Activated naive CD4-positive, alpha-beta T cell treated with anti-CD3 and anti-CD28 coated beads, Interleukin-2, amount 10 ng/mL, durations not matched to agents 7 days and 5 days (primary cell): ENCODE measurements around the gene USP14.
A peak's percentile ranks its signal among the peaks of the same experiment; 100 is the strongest.
"Not testable (repeated sequence)": the region's sequence is repeated elsewhere in the genome, so short reads cannot be mapped to it uniquely, and the experiment has no call there.

Source experiments
- CTCF ChIA-PET: fragments of 350-600 bp; sonication (Branson Sonifier 250); formaldehyde crosslinking; loops from one replicate; lab custom pipeline; 2021; ENCODE audit warnings: antibody characterized with exemption; lab: Charles Lee
- DNase-seq: peaks from one replicate; pipeline ENCODE4 v3.0.0-alpha.2; 2020
- H3K27ac Mint-ChIP-seq: one replicate; pipeline ENCODE4 v1.8.0; 2021; ENCODE audit warnings: mild to moderate bottlenecking, moderate library complexity, mixed read lengths
- H3K27me3 Mint-ChIP-seq: one replicate; pipeline ENCODE4 v1.8.0; 2021; ENCODE audit warnings: mild to moderate bottlenecking, mixed read lengths
- H3K36me3 Mint-ChIP-seq: one replicate; pipeline ENCODE4 v1.8.0; 2021; ENCODE audit warnings: mixed read lengths
- H3K4me1 Mint-ChIP-seq: one replicate; pipeline ENCODE4 v1.8.0; 2021; ENCODE audit warnings: mixed read lengths
- H3K4me3 Mint-ChIP-seq: one replicate; pipeline ENCODE4 v1.8.0; 2021; ENCODE audit warnings: mild to moderate bottlenecking, moderate library complexity, mixed read lengths
- H3K9me3 Mint-ChIP-seq: one replicate; pipeline ENCODE4 v1.8.0; 2021; ENCODE audit warnings: mixed read lengths

The USP14 gene

GRCh38 chr18:142624-143296 lies 15.6 kb upstream of the USP14 start:
- H3K4me3 Mint-ChIP-seq, H3K27me3 Mint-ChIP-seq, CTCF ChIA-PET, H3K36me3 Mint-ChIP-seq, H3K9me3 Mint-ChIP-seq, DNase-seq, H3K27ac Mint-ChIP-seq, H3K4me1 Mint-ChIP-seq: not testable (repeated sequence)

GRCh38 chr18:148841-149240 lies 9.5 kb upstream of the USP14 start:
- CTCF ChIA-PET: no interaction called here
- H3K36me3 Mint-ChIP-seq: no peaks in the 10 kb centered on the region
- H3K4me1 Mint-ChIP-seq: no peaks in the 10 kb centered on the region
- H3K9me3 Mint-ChIP-seq: no peaks in the 10 kb centered on the region
- no peak overlapping the region for H3K4me3 Mint-ChIP-seq
- H3K27me3 Mint-ChIP-seq: peaks cover 28% of the 10 kb centered on the region
- H3K27ac Mint-ChIP-seq: no peak overlapping the region
- DNase-seq: no peak

- CTCF ChIA-PET: no interaction called here
- DNase-seq: no peak
- Mint-ChIP-seq H3K27ac (no peak overlapping the region), H3K4me3 (no peak overlapping the region), H3K36me3 (no peaks in the 10 kb centered on the region), H3K9me3 (no peaks in the 10 kb centered on the region), H3K4me1 (peaks cover 5% of the 10 kb centered on the region), H3K27me3 (peaks cover 20% of the 10 kb centered on the region)
Observed at GRCh38 chr18:154151-154550, 4.2 kb upstream of the USP14 start.

GRCh38 chr18:155688-156087 lies 2.7 kb upstream of the USP14 start:
- no peak overlapping the region for H3K4me3 Mint-ChIP-seq
- no peak for DNase-seq
- H3K36me3 Mint-ChIP-seq: peaks cover 4% of the 10 kb centered on the region
- H3K4me1 Mint-ChIP-seq: peaks cover 18% of the 10 kb centered on the region
- CTCF ChIA-PET: no interaction called here
- H3K27ac Mint-ChIP-seq: no peak overlapping the region
- H3K9me3 Mint-ChIP-seq: no peaks in the 10 kb centered on the region
- peaks cover 5% of the 10 kb centered on the region for H3K27me3 Mint-ChIP-seq

- Mint-ChIP-seq H3K27ac (peak overlapping the region; percentile 60), H3K27me3 (no peaks in the 10 kb centered on the region), H3K4me1 (peaks cover 26% of the 10 kb centered on the region), H3K4me3 (no peak overlapping the region), H3K9me3 (no peaks in the 10 kb centered on the region), H3K36me3 (peaks cover 8% of the 10 kb centered on the region)
- CTCF ChIA-PET: no interaction called here
- no peak for DNase-seq
Observed at GRCh38 chr18:156514-157230, 1.7 kb upstream of the USP14 start.

GRCh38 chr18:159037-159652 lies 788 bp downstream of the USP14 start:
- H3K4me3 Mint-ChIP-seq: peak overlapping the region; percentile 90
- peaks cover 32% of the 10 kb centered on the region for H3K4me1 Mint-ChIP-seq
- H3K9me3 Mint-ChIP-seq: no peaks in the 10 kb centered on the region
- CTCF ChIA-PET: no interaction called here
- no peaks in the 10 kb centered on the region for H3K27me3 Mint-ChIP-seq
- H3K27ac Mint-ChIP-seq: peak overlapping the region; percentile 96
- DNase-seq: no peak
- H3K36me3 Mint-ChIP-seq: peaks cover 18% of the 10 kb centered on the region

- peaks cover 24% of the 10 kb centered on the region for H3K36me3 Mint-ChIP-seq
- H3K9me3 Mint-ChIP-seq: no peaks in the 10 kb centered on the region
- no peaks in the 10 kb centered on the region for H3K27me3 Mint-ChIP-seq
- DNase-seq: no peak
- peak overlapping the region; percentile 54 for H3K4me3 Mint-ChIP-seq
- CTCF ChIA-PET: interaction anchor here (1.5 kb wide), 1 partner anchor 61 kb away, joined by 3 read pairs; no protein-coding TSS in a partner anchor
- peak overlapping the region; percentile 96 for H3K27ac Mint-ChIP-seq
- H3K4me1 Mint-ChIP-seq: peaks cover 32% of the 10 kb centered on the region
Observed at GRCh38 chr18:159933-160332, 1.6 kb downstream of the USP14 start.

- Mint-ChIP-seq H3K9me3 (no peaks in the 10 kb centered on the region), H3K27ac (peak overlapping the region; percentile 77), H3K4me1 (peaks cover 32% of the 10 kb centered on the region), H3K4me3 (peak overlapping the region; percentile 54), H3K36me3 (peaks cover 29% of the 10 kb centered on the region), H3K27me3 (no peaks in the 10 kb centered on the region)
- CTCF ChIA-PET: interaction anchor here (1.5 kb wide), 1 partner anchor 62 kb away, joined by 3 read pairs; no protein-coding TSS in a partner anchor
- DNase-seq: no peak
Observed at GRCh38 chr18:160831-161570, 2.6 kb downstream of the USP14 start.

GRCh38 chr18:172361-172760 lies 14.0 kb downstream of the USP14 start:
- Mint-ChIP-seq H3K36me3 (peaks cover 34% of the 10 kb centered on the region), H3K4me1 (peaks cover 2% of the 10 kb centered on the region), H3K4me3 (no peak overlapping the region), H3K9me3 (no peaks in the 10 kb centered on the region), H3K27ac (no peak overlapping the region), H3K27me3 (no peaks in the 10 kb centered on the region)
- CTCF ChIA-PET: no interaction called here
- DNase-seq: no peak

GRCh38 chr18:179499-179898 lies 21.1 kb downstream of the USP14 start:
- Mint-ChIP-seq H3K4me1 (peaks cover 30% of the 10 kb centered on the region), H3K27ac (no peak overlapping the region), H3K9me3 (no peaks in the 10 kb centered on the region), H3K36me3 (peaks cover 34% of the 10 kb centered on the region), H3K4me3 (no peak overlapping the region), H3K27me3 (no peaks in the 10 kb centered on the region)
- peak; percentile 24 for DNase-seq
- CTCF ChIA-PET: interaction anchor here (0.7 kb wide), 1 partner anchor 27 kb away, joined by 3 read pairs; no protein-coding TSS in a partner anchor

GRCh38 chr18:181711-182110 lies 23.4 kb downstream of the USP14 start:
- no peak for DNase-seq

GRCh38 chr18:183769-184168 lies 25.4 kb downstream of the USP14 start:
- CTCF ChIA-PET: no interaction called here
- H3K36me3 Mint-ChIP-seq: peaks cover 33% of the 10 kb centered on the region
- no peaks in the 10 kb centered on the region for H3K9me3 Mint-ChIP-seq
- no peak overlapping the region for H3K4me3 Mint-ChIP-seq
- no peak for DNase-seq
- H3K4me1 Mint-ChIP-seq: peaks cover 21% of the 10 kb centered on the region
- no peaks in the 10 kb centered on the region for H3K27me3 Mint-ChIP-seq
- no peak overlapping the region for H3K27ac Mint-ChIP-seq

More at GRCh38 chr18:181711-182110, 23.4 kb downstream of the USP14 start:
- Mint-ChIP-seq H3K4me3 (no peak overlapping the region), H3K4me1 (peaks cover 28% of the 10 kb centered on the region), H3K27me3 (no peaks in the 10 kb centered on the region), H3K36me3 (peaks cover 34% of the 10 kb centered on the region), H3K9me3 (no peaks in the 10 kb centered on the region), H3K27ac (no peak overlapping the region)
- CTCF ChIA-PET: no interaction called here

GRCh38 chr18:189254-189653 lies 30.9 kb downstream of the USP14 start:
- no peak for DNase-seq
- no peak overlapping the region for H3K4me3 Mint-ChIP-seq
- H3K27ac Mint-ChIP-seq: peak overlapping the region; percentile 24
- no peaks in the 10 kb centered on the region for H3K9me3 Mint-ChIP-seq
- H3K36me3 Mint-ChIP-seq: peaks cover 23% of the 10 kb centered on the region
- CTCF ChIA-PET: no interaction called here
- H3K4me1 Mint-ChIP-seq: no peaks in the 10 kb centered on the region
- no peaks in the 10 kb centered on the region for H3K27me3 Mint-ChIP-seq

GRCh38 chr18:191725-192124 lies 33.4 kb downstream of the USP14 start:
- no peak for DNase-seq
- H3K36me3 Mint-ChIP-seq: peaks cover 23% of the 10 kb centered on the region
- no peaks in the 10 kb centered on the region for H3K4me1 Mint-ChIP-seq
- CTCF ChIA-PET: no interaction called here
- H3K27me3 Mint-ChIP-seq: no peaks in the 10 kb centered on the region
- H3K9me3 Mint-ChIP-seq: no peaks in the 10 kb centered on the region
- H3K4me3 Mint-ChIP-seq: no peak overlapping the region
- no peak overlapping the region for H3K27ac Mint-ChIP-seq
